Heart right ventricle (tissue), 16 donors: ENCODE measurements around the gene CLMN. TPM values are rescaled to one million over a fixed set of nuclear protein-coding genes. Genes with fewer than 3 reads are reported as not detected.

Source experiments
- ATAC-seq, 8 donors: fragments of 200-7000 bp; cut with Tn5 transposase; one replicate each; pipeline ENCODE4 v1.9.1; 2020; ENCODE audit warnings: mild to moderate bottlenecking in 8 of 8, moderate library complexity in 8 of 8, moderate number of reproducible peaks in 1 of 8
- DNase-seq, 2 donors: peaks; one replicate each; pipeline ENCODE4 v3.0.0-alpha.2; 2020
- H3K27ac ChIP-seq, 10 donors: fragments of 200-600 bp; sonication (generic) in 2 of 10; one replicate each; pipeline versions ENCODE4 v1.5.0 to v1.8.0; 2020 to 2022; ENCODE audit warnings: mild to moderate bottlenecking in 3 of 10
- H3K27me3 ChIP-seq, 7 donors: fragments of 200-600 bp; one replicate each; pipeline ENCODE4 v1.8.0; 2021 to 2022; ENCODE audit warnings: mild to moderate bottlenecking in 2 of 7
- H3K36me3 ChIP-seq, 9 donors: fragments of 200-600 bp; sonication (generic) in 1 of 9; one replicate each; pipeline versions ENCODE4 v1.5.0 to v1.8.0; 2020 to 2022; ENCODE audit warnings: mild to moderate bottlenecking in 2 of 9
- H3K4me1 ChIP-seq, 9 donors: fragments of 200-600 bp; sonication (generic) in 1 of 9; one replicate each; pipeline versions ENCODE4 v1.5.0 to v1.8.0; 2020 to 2022; ENCODE audit warnings: mild to moderate bottlenecking in 4 of 9
- H3K4me3 ChIP-seq, 10 donors: fragments of 200-600 bp; sonication (generic) in 2 of 10; one replicate each; pipeline versions ENCODE4 v1.5.0 to v1.8.0; 2020 to 2022; ENCODE audit warnings: mild to moderate bottlenecking in 7 of 10, moderate library complexity in 2 of 10
- H3K9me3 ChIP-seq, 11 donors: fragments of 200-600 bp in 10 of 11; sonication (generic) in 2 of 11; one replicate each; pipeline versions ENCODE4 v1.5.0 to v1.8.0; 2013 to 2022; ENCODE audit warnings: mild to moderate bottlenecking in 2 of 11, control low read depth in 1 of 11, moderate library complexity in 1 of 11
- CTCF ChIP-seq, 9 donors: fragments of 200-600 bp; sonication (generic) in 2 of 9; IDR thresholded peaks; one replicate each; pipeline versions ENCODE4 v1.5.0 to v1.8.0; 2021 to 2022; ENCODE audit warnings: antibody characterized with exemption in 9 of 9, mild to moderate bottlenecking in 5 of 9, moderate library complexity in 1 of 9
- WGBS, 2 donors: extraction: QIAGEN DNeasy Blood & Tissue Kit; methylation state at CpG; one replicate each; pipeline ENCODE4 v1.1.7; 2013; ENCODE audit warnings: inconsistent platforms in 1 of 2; 5-methylcytosine and 5-hydroxymethylcytosine counted together
- intact Hi-C, 10 donors: fragments of 100-400 bp; cut with DNase I; formaldehyde crosslinking; loops; one replicate each; pipeline versions ENCODE4 v1.11.1 to v1.14.2; 2022
- polyA plus RNA-seq, 2 donors: library from polyadenylated mRNA; stranded (reverse); fragments of 200-250 nt; gene quantifications; one replicate each; pipeline ENCODE4 v1.2.3, GENCODE V29; 2013
- total RNA-seq, 10 donors: library from RNA; stranded (reverse); fragmentation: NEBNext Ultra II Directional in 3 of 10; extraction: Animal tissue kit (Norgen Biotek cat#: 25700) in 3 of 10; gene quantifications; one replicate each; pipeline versions ENCODE4 v1.2.1 to v1.2.4, GENCODE V29; 2021 to 2023
- donor health status: Arrhythmogenic right ventricular cardiomyopathy.
- donor health status: ischemic (EF 13 %, LVEDD 7.1; RV severe dilation, severe dysfunction).
- donor health status: healthy with polysubstance abuse.
- donor health status: DM: no; HTN: yes; CAD: no.
- donor health status: DM: no; HTN: no; CAD: no.
- donor health status: ischemic (EF 25% LVEDD 6.9; RV normal size, moderate dysfunction).
- donor health status: ischemic (EF 25% LVEDD 5.7; RV mildly dilated, moderate dysfunction).
- donor health status: healthy.
- donor health status: DM: yes; HTN: yes; CAD: no.
- donor health status: Ischemic cardiomyopathy.
- donor health status: ischemic (EF 35%, LVEDD 5.7; RV mildly dilated, moderate dysfunction).
- donor health status: nonischemic (EF 11% LVEDD 7.7; RV severe dilation, severe dysfunction).
- donor health status: DM: yes; HTN: yes; CAD: no.
- donor health status: PGD.
- donor health status: ischemic (EF 29% LVEDD 5.4; RV normal size, mild dysfunction).
- donor health status: nonischemic (EF 23%, LVEDD 6.1; RV moderate dilation, normal function).

CLMN gene
- total and polyA plus RNA-seq, 12 donors, result 2.6 to 14.5 (median 5.9) TPM

DNA sequence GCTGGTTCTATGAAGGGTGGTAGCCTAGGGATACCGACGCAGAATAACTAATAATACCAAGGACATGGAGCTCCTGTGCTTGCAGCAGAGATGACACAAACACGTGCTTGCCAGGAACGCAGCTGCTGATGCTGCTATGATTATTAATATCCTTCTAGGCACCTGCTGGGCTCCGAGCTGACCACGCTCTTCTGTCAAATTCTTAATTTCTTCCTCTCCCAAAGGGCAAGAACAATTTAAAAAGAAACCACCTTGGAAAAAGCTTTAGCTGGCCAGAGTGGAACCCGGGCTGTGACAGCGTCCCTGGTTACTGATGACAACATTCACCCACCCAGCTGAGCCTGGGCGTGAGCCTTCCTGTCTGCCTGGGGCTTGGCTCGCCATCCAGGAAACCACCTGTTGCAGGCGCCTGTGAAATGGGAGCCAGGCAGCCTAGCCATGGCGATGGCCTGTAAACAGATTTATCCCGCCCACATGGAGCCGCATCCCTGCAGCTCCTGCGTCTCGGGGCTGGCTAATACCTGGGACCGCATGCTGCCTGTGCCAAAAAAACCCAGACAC is 28.8 kb downstream of the CLMN start:
- ATAC-seq, result peak; percentile 73 to 93 (median 82)

DNA sequence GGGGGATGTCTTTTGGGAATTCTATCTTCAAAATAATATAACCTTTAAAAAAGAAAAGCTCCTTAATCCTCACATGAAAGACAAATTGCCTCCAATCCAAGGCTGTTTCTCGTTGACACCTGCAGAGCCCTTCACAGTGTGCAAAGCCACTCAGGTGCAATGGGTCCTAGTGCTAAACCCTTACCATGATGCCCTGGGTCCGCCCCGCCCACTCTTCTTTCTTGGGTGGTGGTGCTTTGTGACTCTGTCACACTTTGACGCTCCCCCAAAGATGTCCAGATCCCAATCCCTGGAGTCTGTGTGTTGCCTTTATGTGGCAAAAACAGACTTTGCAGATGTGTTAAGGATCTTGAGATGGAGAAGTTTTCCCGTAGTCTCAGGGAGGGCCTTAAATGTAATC is 29.7 kb downstream of the CLMN start:
- no peak for DNase-seq
- Histone ChIP-seq H3K36me3 (no peaks in the 10 kb centered on the region), H3K27ac (peak overlapping the region in 8 of 10 donors; percentile 10 to 84 (median 59)), H3K9me3 (no peaks in the 10 kb centered on the region), H3K27me3 (no peaks in the 10 kb centered on the region), H3K4me1 (peaks cover 14 to 30% (median 19%) of the 10 kb centered on the region in 9 donors), H3K4me3 (no peak overlapping the region)
- 90 to 92% methylated on average over 5 of the region's 5 CpGs for WGBS, 2 donors
- intact Hi-C loops, result loop anchor here in 1 of 10 donors (10.0 kb wide), 1 partner anchor 55 kb away; no protein-coding TSS in a partner anchor
- ATAC-seq, result no peak
- TF ChIP-seq CTCF (IDR thresholded peaks at IDR 0.05), result no peak

More for the DNA sequence above, 28.8 kb downstream of the CLMN start:
- Histone ChIP-seq H3K4me3 (peak overlapping the region in 1 of 10 donors; percentile 6), H3K36me3 (no peaks in the 10 kb centered on the region), H3K27ac (peak overlapping the region; percentile 10 to 84 (median 67)), H3K27me3 (no peaks in the 10 kb centered on the region), H3K4me1 (peaks cover 14 to 30% (median 19%) of the 10 kb centered on the region in 9 donors), H3K9me3 (peaks cover 0 to 9% (median 0%) of the 10 kb centered on the region in 11 donors)
- intact Hi-C loops, result loop anchor here in 1 of 10 donors (10.0 kb wide), 1 partner anchor 56 kb away; no protein-coding TSS in a partner anchor
- peak; percentile 49 to 78 for DNase-seq
- WGBS, 2 donors, result 33 to 49% methylated on average over 17 of the region's 17 CpGs
- TF ChIP-seq CTCF (IDR thresholded peaks at IDR 0.05), result no peak

DNA sequence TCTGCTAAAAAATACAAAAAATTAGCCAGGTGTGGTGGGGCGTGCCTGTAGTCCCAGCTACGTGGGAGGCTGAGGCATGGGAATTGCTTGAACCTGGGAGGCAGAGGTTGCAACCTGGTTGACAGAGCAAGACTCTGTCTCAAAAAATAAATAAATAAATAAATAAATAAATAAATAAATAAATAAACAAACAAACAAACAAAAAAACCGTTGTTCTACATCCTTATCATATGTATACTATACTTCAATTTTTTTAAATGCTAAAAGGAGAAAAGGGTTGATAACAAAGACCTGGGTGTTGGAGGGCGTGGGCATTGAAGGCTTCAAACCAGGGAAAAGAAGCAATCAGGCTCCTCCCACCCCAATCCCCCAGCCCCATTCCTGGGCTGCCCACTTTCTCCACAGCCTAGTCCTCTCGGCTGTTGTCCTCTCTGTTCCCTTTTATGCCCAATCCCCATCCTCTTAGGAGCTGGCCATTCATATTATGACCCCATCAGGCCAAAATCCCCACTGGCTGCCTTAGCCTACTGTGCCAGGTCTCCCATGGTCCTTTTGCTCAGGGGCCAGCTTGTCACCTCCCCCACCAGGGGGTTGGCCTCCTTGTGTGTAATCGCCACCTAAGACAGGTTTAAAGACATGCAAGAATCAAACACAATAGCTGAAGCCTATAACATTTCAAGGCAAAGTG is 30.2 kb downstream of the CLMN start:
- H3K27ac ChIP-seq, result peak overlapping the region in 6 of 10 donors; percentile 10 to 80 (median 59)
- no peaks in the 10 kb centered on the region for H3K27me3 ChIP-seq
- no peaks in the 10 kb centered on the region for H3K36me3 ChIP-seq
- H3K4me3 ChIP-seq, result no peak overlapping the region
- H3K4me1 ChIP-seq, result peaks cover 14 to 30% (median 19%) of the 10 kb centered on the region in 9 donors
- no peaks in the 10 kb centered on the region for H3K9me3 ChIP-seq
- 91 to 92% methylated on average over 6 of the region's 6 CpGs for WGBS, 2 donors
- no peak for DNase-seq
- no peak for ATAC-seq
- intact Hi-C loops, result loop anchor here in 1 of 10 donors (10.0 kb wide), 1 partner anchor 55 kb away; no protein-coding TSS in a partner anchor
- TF ChIP-seq CTCF (IDR thresholded peaks at IDR 0.05), result no peak

- Histone ChIP-seq H3K27me3 (no peaks in the 10 kb centered on the region), H3K4me3 (no peak overlapping the region)
Measured at GRCh38 chr14:95288672-95289322, 30.9 kb downstream of the CLMN start.

More at GRCh38 chr14:95288672-95289322, 30.9 kb downstream of the CLMN start:
- no peak for TF ChIP-seq CTCF (IDR thresholded peaks at IDR 0.05)
- H3K9me3 ChIP-seq, result no peaks in the 10 kb centered on the region
- no peaks in the 10 kb centered on the region for H3K36me3 ChIP-seq
- ATAC-seq (no peak), DNase-seq (no peak)
- intact Hi-C loops, result no loop called here
- H3K27ac ChIP-seq, result no peak overlapping the region
- peaks cover 14 to 34% (median 19%) of the 10 kb centered on the region in 9 donors for H3K4me1 ChIP-seq
- WGBS, 2 donors, result 95 to 96% methylated on average over 5 of the region's 5 CpGs
